ENCODE data around the gene COL18A1. TPM values are rescaled to one million over a fixed set of nuclear protein-coding genes. Genes with fewer than 3 reads are reported as not detected.

The COL18A1 gene
- total and polyA plus RNA-seq, 7 donors = 4.4 to 197 (median 39.7) TPM

GRCh38 chr21:45449658-45450422 lies 44.9 kb downstream of the COL18A1 start:
- intact Hi-C loops (cut with DNase I) = loop anchor here (10.0 kb wide), 1 partner anchor 495 kb away; no protein-coding TSS in a partner anchor
- WGBS, 2 donors = 76 to 85% methylated on average over 22 of the region's 22 CpGs
- peaks cover 0 to 13% (median 10%) of the 10 kb centered on the region in 4 donors for H3K4me1 ChIP-seq
- TF ChIP-seq CTCF (IDR thresholded peaks at IDR 0.05) = no peak
- no peak for TF ChIP-seq POLR2AphosphoS5 (IDR thresholded peaks at IDR 0.05)
- TF ChIP-seq POLR2A (IDR thresholded peaks at IDR 0.05) = no peak
- no peak for TF ChIP-seq EP300 (IDR thresholded peaks at IDR 0.05)
- H3K27ac ChIP-seq = no peak overlapping the region
- H3K27me3 ChIP-seq = no peaks in the 10 kb centered on the region
- no peak overlapping the region for H3K4me3 ChIP-seq
- H3K9me3 ChIP-seq = no peaks in the 10 kb centered on the region
- no peak for DNase-seq
- H3K36me3 ChIP-seq = no peaks in the 10 kb centered on the region

DNA sequence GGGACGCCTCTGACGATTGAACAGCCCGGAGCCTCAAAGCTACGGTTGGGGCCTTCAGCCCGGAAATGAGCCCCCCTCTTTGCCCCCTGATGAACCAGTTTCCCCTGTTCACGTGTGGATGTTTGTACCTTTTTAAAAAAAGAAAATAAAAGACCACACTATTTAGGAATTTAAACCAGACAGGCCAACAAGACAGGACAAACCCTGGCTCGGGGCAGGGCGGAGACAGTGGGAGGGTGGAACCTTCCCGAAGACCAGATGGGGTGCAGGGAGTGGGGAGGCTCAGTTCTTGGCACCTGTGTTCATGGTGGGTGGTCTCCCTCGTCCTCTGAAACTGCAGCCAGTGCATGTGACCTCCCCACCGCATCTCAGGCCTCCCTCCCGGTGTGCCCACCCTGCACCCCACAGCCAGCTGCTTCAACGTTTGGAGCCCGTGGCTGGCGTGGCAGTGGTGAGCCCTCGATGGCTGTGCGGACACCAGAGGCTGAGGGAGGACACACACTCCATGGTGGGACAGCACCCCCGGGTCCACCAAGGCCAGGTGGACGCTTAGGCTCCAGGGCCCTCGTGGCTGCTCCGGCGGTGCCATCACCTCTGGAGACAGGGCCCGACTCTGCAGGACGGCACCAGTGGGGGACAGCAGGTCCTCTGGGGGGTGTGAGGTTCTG lies 45.6 kb downstream of the COL18A1 start:
- no peak for DNase-seq
- no peak for TF ChIP-seq POLR2A (IDR thresholded peaks at IDR 0.05)
- no peak for TF ChIP-seq POLR2AphosphoS5 (IDR thresholded peaks at IDR 0.05)
- no peak for TF ChIP-seq CTCF (IDR thresholded peaks at IDR 0.05)
- no peak for TF ChIP-seq EP300 (IDR thresholded peaks at IDR 0.05)
- Histone ChIP-seq H3K9me3 (no peaks in the 10 kb centered on the region), H3K36me3 (no peaks in the 10 kb centered on the region), H3K27ac (no peak overlapping the region), H3K27me3 (no peaks in the 10 kb centered on the region), H3K4me1 (peaks cover 0 to 20% (median 17%) of the 10 kb centered on the region in 4 donors), H3K4me3 (no peak overlapping the region)
- WGBS, 2 donors = 81 to 88% methylated on average over 24 of the region's 24 CpGs
- intact Hi-C loops (cut with DNase I) = no loop called here

GRCh38 chr21:45451091-45451740 lies 46.3 kb downstream of the COL18A1 start:
- intact Hi-C loops (cut with DNase I) = no loop called here
- no peaks in the 10 kb centered on the region for H3K27me3 ChIP-seq
- WGBS, 2 donors = 78 to 87% methylated on average over 20 of the region's 20 CpGs
- peaks cover 0 to 27% (median 24%) of the 10 kb centered on the region in 4 donors for H3K4me1 ChIP-seq
- H3K27ac ChIP-seq = no peak overlapping the region
- no peak overlapping the region for H3K4me3 ChIP-seq
- TF ChIP-seq CTCF (IDR thresholded peaks at IDR 0.05) = no peak
- TF ChIP-seq EP300 (IDR thresholded peaks at IDR 0.05) = no peak
- no peak for TF ChIP-seq POLR2A (IDR thresholded peaks at IDR 0.05)
- no peak for TF ChIP-seq POLR2AphosphoS5 (IDR thresholded peaks at IDR 0.05)
- DNase-seq = no peak
- no peaks in the 10 kb centered on the region for H3K36me3 ChIP-seq
- no peaks in the 10 kb centered on the region for H3K9me3 ChIP-seq

DNA sequence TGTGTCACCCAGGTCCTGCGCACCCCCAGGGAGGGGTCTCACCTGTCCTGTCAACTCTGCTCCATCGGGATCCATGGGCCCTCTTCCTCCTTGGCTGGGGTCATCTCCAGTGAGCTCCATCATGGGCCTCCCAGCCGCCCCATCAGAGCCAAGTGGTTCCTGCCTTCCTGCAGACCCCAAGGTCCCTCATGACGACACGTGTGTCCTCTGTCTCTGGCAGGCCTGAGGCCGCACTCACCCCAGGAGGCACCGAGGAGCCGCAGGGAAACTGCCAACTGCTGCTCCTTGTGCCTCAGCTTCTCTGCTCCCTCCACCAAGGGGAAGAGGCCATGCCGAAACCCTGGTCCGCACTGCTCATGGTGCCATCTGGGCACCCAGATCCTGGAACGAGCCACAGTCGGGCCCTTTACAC lies 46.8 kb downstream of the COL18A1 start:
- no peaks in the 10 kb centered on the region for H3K27me3 ChIP-seq
- no peak for DNase-seq
- no peaks in the 10 kb centered on the region for H3K36me3 ChIP-seq
- no peak overlapping the region for H3K27ac ChIP-seq
- H3K4me1 ChIP-seq = peaks cover 0 to 32% (median 29%) of the 10 kb centered on the region in 4 donors
- intact Hi-C loops (cut with DNase I) = no loop called here
- WGBS, 2 donors = 88 to 91% methylated on average over 12 of the region's 12 CpGs
- H3K4me3 ChIP-seq = no peak overlapping the region
- H3K9me3 ChIP-seq = no peaks in the 10 kb centered on the region
- TF ChIP-seq CTCF (IDR thresholded peaks at IDR 0.05) = no peak
- no peak for TF ChIP-seq POLR2AphosphoS5 (IDR thresholded peaks at IDR 0.05)
- TF ChIP-seq POLR2A (IDR thresholded peaks at IDR 0.05) = no peak
- no peak for TF ChIP-seq EP300 (IDR thresholded peaks at IDR 0.05)

Measured in sigmoid colon (tissue), 7 donors.